Measurements from ENCODE around the gene TGFBR3.

TGFBR3 gene

GRCh38 chr1:91771717-91772116 is 114.2 kb downstream of the TGFBR3 start:
- TF ChIP-seq CTCF (conservative IDR thresholded peaks at IDR 0.05; ENCODE audit: control insufficient read depth, insufficient read depth, low read depth, low read length): no peak
- H3K4me3 ChIP-seq (ENCODE audit: control insufficient read depth, low read depth, low read length): no peak overlapping the region
- DNase-seq (ENCODE audit: low read depth): no peak

- DNase-seq (ENCODE audit: low read depth): no peak
- TF ChIP-seq CTCF (conservative IDR thresholded peaks at IDR 0.05; ENCODE audit: control insufficient read depth, insufficient read depth, low read depth, low read length): no peak
- no peak overlapping the region for H3K4me3 ChIP-seq (ENCODE audit: control insufficient read depth, low read depth, low read length)
Observed at GRCh38 chr1:91770667-91771268, 115.2 kb downstream of the TGFBR3 start.

GRCh38 chr1:91769742-91770141 is 116.2 kb downstream of the TGFBR3 start:
- H3K4me3 ChIP-seq (ENCODE audit: control insufficient read depth, low read depth, low read length): no peak overlapping the region
- DNase-seq (ENCODE audit: low read depth): no peak
- no peak for TF ChIP-seq CTCF (conservative IDR thresholded peaks at IDR 0.05; ENCODE audit: control insufficient read depth, insufficient read depth, low read depth, low read length)

GRCh38 chr1:91768786-91769725 is 116.9 kb downstream of the TGFBR3 start:
- DNase-seq (ENCODE audit: low read depth): peak; percentile 69
- no peak for TF ChIP-seq CTCF (conservative IDR thresholded peaks at IDR 0.05; ENCODE audit: control insufficient read depth, insufficient read depth, low read depth, low read length)
- no peak overlapping the region for H3K4me3 ChIP-seq (ENCODE audit: control insufficient read depth, low read depth, low read length)

GRCh38 chr1:91768120-91768519 is 117.8 kb downstream of the TGFBR3 start:
- no peak for TF ChIP-seq CTCF (conservative IDR thresholded peaks at IDR 0.05; ENCODE audit: control insufficient read depth, insufficient read depth, low read depth, low read length)
- no peak overlapping the region for H3K4me3 ChIP-seq (ENCODE audit: control insufficient read depth, low read depth, low read length)
- no peak for DNase-seq (ENCODE audit: low read depth)

GRCh38 chr1:91766883-91767282 is 119.1 kb downstream of the TGFBR3 start:
- H3K4me3 ChIP-seq (ENCODE audit: control insufficient read depth, low read depth, low read length): no peak overlapping the region
- no peak for DNase-seq (ENCODE audit: low read depth)
- no peak for TF ChIP-seq CTCF (conservative IDR thresholded peaks at IDR 0.05; ENCODE audit: control insufficient read depth, insufficient read depth, low read depth, low read length)
